OCI-LY3 (cell line): Measurements from ENCODE around the gene HACD4.

Experiments used
- H2AFZ ChIP-seq: fragments of 200-600, 300-600 bp; shearing (Covaris generic); 2 replicates; pipeline ENCODE4 v1.6.0; 2014; ENCODE audit warnings: antibody characterized with exemption, low read depth, low read length
- H3K27ac ChIP-seq: fragments of 200-600, 300-600 bp; sonication (generic); 2 replicates; pipeline ENCODE4 v1.5.1; 2014; ENCODE audit warnings: mild to moderate bottlenecking, low read length, moderate library complexity, mixed read lengths
- H3K27me3 ChIP-seq: fragments of 200-600, 300-600 bp; sonication (generic); 2 replicates; pipeline ENCODE4 v1.6.1; 2014; ENCODE audit warnings: low read depth, low read length, mixed read lengths
- H3K36me3 ChIP-seq: fragments of 200-600, 300-600 bp; sonication (generic); replicated peaks from 2 replicates; pipeline ENCODE3; 2014; ENCODE audit warnings: low read depth, low read length, mixed read lengths
- H3K4me1 ChIP-seq: fragments of 300-600, 200-600 bp; sonication (generic); 2 replicates; pipeline ENCODE4 v1.6.1; 2014; ENCODE audit warnings: low read length, mixed read lengths
- H3K4me2 ChIP-seq: fragments of 200-600, 300-600 bp; sonication (generic); 2 replicates; pipeline ENCODE4 v1.6.1; 2014; ENCODE audit warnings: low read length, mixed read lengths
- H3K4me3 ChIP-seq: fragments of 300-600, 200-600 bp; sonication (generic); 2 replicates; pipeline ENCODE4 v1.5.1; 2014; ENCODE audit warnings: antibody characterized with exemption, mild to moderate bottlenecking, low read length, moderate library complexity
- H3K79me2 ChIP-seq: fragments of 300-600, 200-600 bp; shearing (Covaris generic); 2 replicates; pipeline ENCODE4 v1.6.1; 2014; ENCODE audit warnings: mild to moderate bottlenecking, low read length, mixed read lengths
- H3K9ac ChIP-seq: fragments of 300-600, 200-600 bp; shearing (Covaris generic); 2 replicates; pipeline ENCODE4 v1.6.0; 2014; ENCODE audit warnings: mild to moderate bottlenecking, low read length, moderate library complexity
- H3K9me3 ChIP-seq: fragments of 200-600, 300-600 bp; shearing (Covaris generic); 2 replicates; pipeline ENCODE4 v1.6.1; 2014; ENCODE audit warnings: low read length, mixed read lengths; ENCODE audit not compliant: insufficient read depth
- H4K20me1 ChIP-seq: fragments of 200-600, 300-600 bp; sonication (generic); 2 replicates; pipeline ENCODE4 v1.6.1; 2016; ENCODE audit warnings: low read length, mixed read lengths; ENCODE audit not compliant: insufficient read depth
- CTCF ChIP-seq: fragments of 200-600, 300-600 bp; sonication (generic); IDR thresholded peaks from 2 replicates; pipeline ENCODE4 v1.5.1; 2014; ENCODE audit warnings: antibody characterized with exemption, low read length, low read depth
- EZH2phosphoT487 ChIP-seq: fragments of 200-600 bp; shearing (Covaris generic); IDR thresholded peaks from 2 replicates; pipeline ENCODE4 v1.6.1; 2018; ENCODE audit warnings: antibody characterized with exemption, mixed run types, low read depth

Gene HACD4

GRCh38 chr9:21042466-21042865, 11.0 kb upstream of the HACD4 start:
- no peak for TF ChIP-seq EZH2phosphoT487
- no peak for TF ChIP-seq CTCF
- no peaks in the 10 kb centered on the region for H4K20me1 ChIP-seq
- no peak overlapping the region for H3K27ac ChIP-seq
- no peaks in the 10 kb centered on the region for H3K36me3 ChIP-seq
- no peaks in the 10 kb centered on the region for H3K79me2 ChIP-seq
- H3K27me3 ChIP-seq, result no peaks in the 10 kb centered on the region
- no peak overlapping the region for H3K9ac ChIP-seq
- no peak overlapping the region for H3K4me3 ChIP-seq
- peaks cover 2% of the 10 kb centered on the region; the same call in 1 of the 2 replicates for H3K4me1 ChIP-seq
- no peak overlapping the region for H3K4me2 ChIP-seq
- no peak overlapping the region for H2AFZ ChIP-seq
- H3K9me3 ChIP-seq, result no peaks in the 10 kb centered on the region

GRCh38 chr9:21039302-21039701, 7.9 kb upstream of the HACD4 start:
- H4K20me1 ChIP-seq, result no peaks in the 10 kb centered on the region
- no peak overlapping the region for H3K27ac ChIP-seq
- no peak overlapping the region for H3K4me2 ChIP-seq
- H3K9me3 ChIP-seq, result no peaks in the 10 kb centered on the region
- no peaks in the 10 kb centered on the region for H3K27me3 ChIP-seq
- no peaks in the 10 kb centered on the region for H3K36me3 ChIP-seq
- H3K4me3 ChIP-seq, result no peak overlapping the region
- peaks cover 2% of the 10 kb centered on the region; the same call in 1 of the 2 replicates for H3K4me1 ChIP-seq
- no peak overlapping the region for H3K9ac ChIP-seq
- no peak overlapping the region for H2AFZ ChIP-seq
- no peak for TF ChIP-seq CTCF
- no peak for TF ChIP-seq EZH2phosphoT487
- no peaks in the 10 kb centered on the region for H3K79me2 ChIP-seq

- Histone ChIP-seq H3K9me3 (no peaks in the 10 kb centered on the region), H4K20me1 (no peaks in the 10 kb centered on the region), H2AFZ (no peak overlapping the region), H3K4me1 (0 out of 2 replicates have a peak, but pooled peaks cover 2% of the 10 kb centered on the region), H3K4me2 (no peak overlapping the region), H3K79me2 (no peaks in the 10 kb centered on the region), H3K27ac (no peak overlapping the region), H3K4me3 (no peak overlapping the region), H3K9ac (no peak overlapping the region), H3K36me3 (no peaks in the 10 kb centered on the region), H3K27me3 (no peaks in the 10 kb centered on the region)
- TF ChIP-seq CTCF (no peak), EZH2phosphoT487 (no peak)
Observed at GRCh38 chr9:21037278-21037677, 5.8 kb upstream of the HACD4 start.

- TF ChIP-seq CTCF, result no peak
- Histone ChIP-seq H2AFZ (peak overlapping the region; percentile 90), H4K20me1 (no peaks in the 10 kb centered on the region), H3K4me3 (peak overlapping the region; percentile 83), H3K9ac (peak overlapping the region; percentile 62), H3K27ac (0 out of 2 replicates have a peak overlapping the region, but pooled peaks have one; percentile 6), H3K36me3 (no peaks in the 10 kb centered on the region), H3K4me2 (peak overlapping the region; percentile 97), H3K4me1 (peaks cover 18% of the 10 kb centered on the region), H3K79me2 (no peaks in the 10 kb centered on the region), H3K27me3 (no peaks in the 10 kb centered on the region), H3K9me3 (no peaks in the 10 kb centered on the region)
Observed at GRCh38 chr9:21031808-21032183, 356 bp upstream of the HACD4 start.
